ENCODE results near the gene SLC25A21.

The SLC25A21 gene

DNA sequence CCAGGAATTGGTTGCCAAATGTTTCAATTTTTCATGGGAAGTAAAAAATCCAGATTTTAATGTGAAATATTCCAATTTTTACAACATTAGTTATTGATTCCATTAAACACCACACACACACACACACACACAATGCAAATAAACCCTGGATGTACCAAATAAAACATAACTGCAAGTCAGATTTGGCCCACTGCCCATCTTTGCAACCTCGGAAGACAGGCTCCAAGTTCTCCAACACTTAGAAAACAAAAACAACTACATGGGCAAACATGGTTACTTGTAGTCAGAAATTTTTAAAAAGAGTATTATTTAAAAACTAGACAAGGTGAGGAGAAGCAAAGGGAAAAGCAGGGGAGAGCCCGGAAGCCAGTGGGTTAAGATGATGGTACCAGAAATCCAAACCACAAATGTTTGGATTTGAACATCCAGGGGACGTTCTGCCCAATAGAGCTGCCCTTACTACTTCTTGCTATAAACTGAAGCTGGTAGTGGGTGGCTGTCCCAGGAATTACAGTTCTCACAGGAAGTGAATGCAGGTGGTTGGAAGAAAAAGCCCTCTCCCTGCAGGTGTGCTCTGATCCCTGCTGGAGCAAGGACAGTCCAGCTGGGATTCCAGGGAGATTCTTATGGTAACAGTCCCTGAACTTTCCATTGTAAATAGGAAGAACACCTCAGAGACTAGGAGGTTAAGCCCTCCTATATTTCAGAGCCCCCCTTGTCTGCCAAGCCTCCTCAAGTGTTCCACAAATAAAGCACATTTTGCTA lies 111.7 kb downstream of the SLC25A21 start:
- H3K36me3 ChIP-seq (ENCODE audit: insufficient read depth, low read length): no peaks in the 10 kb centered on the region
- DNase-seq (ENCODE audit: low read depth, low spot score): no peak
- H3K9me3 ChIP-seq (ENCODE audit: low read depth, low read length): no peaks in the 10 kb centered on the region
- no peak overlapping the region for H3K27ac ChIP-seq
- no peak overlapping the region for H3K4me3 ChIP-seq
- TF ChIP-seq POLR2AphosphoS5 (IDR thresholded peaks at IDR 0.05; ENCODE audit: borderline replicate concordance, low read depth, low read length) (no peak), FOXP2 (optimal IDR thresholded peaks at IDR 0.05; ENCODE audit: control extremely low read depth, extremely low read length, insufficient read depth) (no peak), EZH2 (IDR thresholded peaks at IDR 0.05) (no peak)
- H3K9ac ChIP-seq (ENCODE audit: insufficient read length): no peak overlapping the region

GRCh38 chr14:37057776-37058175 lies 114.6 kb downstream of the SLC25A21 start:
- Histone ChIP-seq H3K9me3 (ENCODE audit: low read depth, low read length) (no peaks in the 10 kb centered on the region), H3K9ac (ENCODE audit: insufficient read length) (no peak overlapping the region)
- DNase-seq (ENCODE audit: low read depth, low spot score): no peak

GRCh38 chr14:37056473-37056872 lies 115.9 kb downstream of the SLC25A21 start:
- Histone ChIP-seq H3K36me3 (ENCODE audit: insufficient read depth, low read length) (no peaks in the 10 kb centered on the region), H3K9me3 (ENCODE audit: low read depth, low read length) (no peaks in the 10 kb centered on the region), H3K27ac (no peak overlapping the region), H3K9ac (ENCODE audit: insufficient read length) (no peak overlapping the region), H3K4me3 (no peak overlapping the region)
- no peak for DNase-seq (ENCODE audit: low read depth, low spot score)
- TF ChIP-seq FOXP2 (optimal IDR thresholded peaks at IDR 0.05; ENCODE audit: control extremely low read depth, extremely low read length, insufficient read depth) (no peak), POLR2AphosphoS5 (IDR thresholded peaks at IDR 0.05; ENCODE audit: borderline replicate concordance, low read depth, low read length) (no peak), EZH2 (IDR thresholded peaks at IDR 0.05) (no peak)

More at GRCh38 chr14:37057776-37058175, 114.6 kb downstream of the SLC25A21 start:
- H3K4me3 ChIP-seq: no peak overlapping the region
- H3K27ac ChIP-seq: no peak overlapping the region
- no peak for TF ChIP-seq FOXP2 (optimal IDR thresholded peaks at IDR 0.05; ENCODE audit: control extremely low read depth, extremely low read length, insufficient read depth)
- no peak for TF ChIP-seq POLR2AphosphoS5 (IDR thresholded peaks at IDR 0.05; ENCODE audit: borderline replicate concordance, low read depth, low read length)
- TF ChIP-seq EZH2 (IDR thresholded peaks at IDR 0.05): no peak
- no peaks in the 10 kb centered on the region for H3K36me3 ChIP-seq (ENCODE audit: insufficient read depth, low read length)

GRCh38 chr14:37054869-37055268 lies 117.5 kb downstream of the SLC25A21 start:
- H3K9me3 ChIP-seq (ENCODE audit: low read depth, low read length): no peaks in the 10 kb centered on the region
- TF ChIP-seq POLR2AphosphoS5 (IDR thresholded peaks at IDR 0.05; ENCODE audit: borderline replicate concordance, low read depth, low read length) (no peak), FOXP2 (optimal IDR thresholded peaks at IDR 0.05; ENCODE audit: control extremely low read depth, extremely low read length, insufficient read depth) (no peak), EZH2 (IDR thresholded peaks at IDR 0.05) (no peak)

DNA sequence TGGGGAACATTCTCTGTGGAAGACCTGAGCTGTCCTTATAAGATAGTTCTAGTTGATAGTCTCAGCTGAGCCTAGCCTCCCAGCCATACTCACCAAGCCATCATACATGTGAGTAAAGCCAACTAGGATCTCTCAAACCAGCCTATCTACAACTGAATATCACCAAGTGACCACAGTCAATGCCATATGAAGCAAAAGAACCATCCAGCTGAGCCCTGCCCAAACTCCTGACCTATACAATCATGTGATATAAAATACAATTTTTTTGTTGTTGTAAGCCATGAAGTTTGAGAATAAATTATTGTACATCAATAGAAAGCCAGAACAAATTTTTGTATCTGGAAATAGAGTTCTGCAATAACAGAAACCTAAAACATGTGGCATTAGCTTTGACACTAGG lies 118.3 kb downstream of the SLC25A21 start:
- Histone ChIP-seq H3K9me3 (ENCODE audit: low read depth, low read length) (no peaks in the 10 kb centered on the region), H3K27ac (no peak overlapping the region), H3K36me3 (ENCODE audit: insufficient read depth, low read length) (no peaks in the 10 kb centered on the region), H3K9ac (ENCODE audit: insufficient read length) (no peak overlapping the region), H3K4me3 (no peak overlapping the region)
- no peak for TF ChIP-seq POLR2AphosphoS5 (IDR thresholded peaks at IDR 0.05; ENCODE audit: borderline replicate concordance, low read depth, low read length)
- no peak for DNase-seq (ENCODE audit: low read depth, low spot score)

More at GRCh38 chr14:37054869-37055268, 117.5 kb downstream of the SLC25A21 start:
- H3K27ac ChIP-seq: no peak overlapping the region
- DNase-seq (ENCODE audit: low read depth, low spot score): no peak
- no peak overlapping the region for H3K4me3 ChIP-seq
- no peaks in the 10 kb centered on the region for H3K36me3 ChIP-seq (ENCODE audit: insufficient read depth, low read length)
- no peak overlapping the region for H3K9ac ChIP-seq (ENCODE audit: insufficient read length)

GRCh38 chr14:37051680-37052079 lies 120.7 kb downstream of the SLC25A21 start:
- TF ChIP-seq EZH2 (IDR thresholded peaks at IDR 0.05) (no peak), FOXP2 (optimal IDR thresholded peaks at IDR 0.05; ENCODE audit: control extremely low read depth, extremely low read length, insufficient read depth) (no peak), POLR2AphosphoS5 (IDR thresholded peaks at IDR 0.05; ENCODE audit: borderline replicate concordance, low read depth, low read length) (no peak)
- no peak for DNase-seq (ENCODE audit: low read depth, low spot score)
- Histone ChIP-seq H3K27ac (no peak overlapping the region), H3K9ac (ENCODE audit: insufficient read length) (no peak overlapping the region), H3K36me3 (ENCODE audit: insufficient read depth, low read length) (no peaks in the 10 kb centered on the region), H3K9me3 (ENCODE audit: low read depth, low read length) (no peaks in the 10 kb centered on the region), H3K4me3 (no peak overlapping the region)

- TF ChIP-seq POLR2AphosphoS5 (IDR thresholded peaks at IDR 0.05; ENCODE audit: borderline replicate concordance, low read depth, low read length) (no peak), FOXP2 (optimal IDR thresholded peaks at IDR 0.05; ENCODE audit: control extremely low read depth, extremely low read length, insufficient read depth) (no peak), EZH2 (IDR thresholded peaks at IDR 0.05) (no peak)
- Histone ChIP-seq H3K9ac (ENCODE audit: insufficient read length) (no peak overlapping the region), H3K27ac (no peak overlapping the region), H3K4me3 (no peak overlapping the region), H3K9me3 (ENCODE audit: low read depth, low read length) (no peaks in the 10 kb centered on the region), H3K36me3 (ENCODE audit: insufficient read depth, low read length) (no peaks in the 10 kb centered on the region)
- DNase-seq (ENCODE audit: low read depth, low spot score): no peak
Observed at GRCh38 chr14:37051153-37051552, 121.3 kb downstream of the SLC25A21 start.

DNA sequence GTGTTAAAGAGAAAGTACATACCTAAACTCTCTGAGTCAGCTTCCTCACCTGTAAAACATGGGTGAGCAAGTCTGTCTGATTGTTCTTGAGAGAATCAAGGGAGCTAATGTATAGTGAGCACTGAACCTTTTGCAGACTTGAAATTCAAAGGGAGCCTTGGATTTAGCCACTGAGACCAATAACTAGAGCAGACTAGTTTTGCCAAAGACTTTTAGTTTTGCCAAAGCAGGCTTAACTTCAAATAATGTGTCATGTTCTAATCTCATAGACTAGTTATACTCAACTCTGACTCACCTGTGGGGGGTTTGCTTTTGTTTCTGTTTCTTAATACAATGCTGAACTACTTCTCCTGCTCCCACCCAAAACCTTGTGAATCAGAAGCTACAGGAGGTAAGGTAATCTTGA lies 123.7 kb downstream of the SLC25A21 start:
- no peak overlapping the region for H3K27ac ChIP-seq

GRCh38 chr14:37047996-37048395 lies 124.4 kb downstream of the SLC25A21 start:
- no peaks in the 10 kb centered on the region for H3K36me3 ChIP-seq (ENCODE audit: insufficient read depth, low read length)
- H3K27ac ChIP-seq: no peak overlapping the region
- H3K4me3 ChIP-seq: no peak overlapping the region
- no peaks in the 10 kb centered on the region for H3K9me3 ChIP-seq (ENCODE audit: low read depth, low read length)
- no peak for DNase-seq (ENCODE audit: low read depth, low spot score)
- TF ChIP-seq FOXP2 (optimal IDR thresholded peaks at IDR 0.05; ENCODE audit: control extremely low read depth, extremely low read length, insufficient read depth) (no peak), EZH2 (IDR thresholded peaks at IDR 0.05) (no peak), POLR2AphosphoS5 (IDR thresholded peaks at IDR 0.05; ENCODE audit: borderline replicate concordance, low read depth, low read length) (no peak)
- no peak overlapping the region for H3K9ac ChIP-seq (ENCODE audit: insufficient read length)

More for the DNA sequence above, 123.7 kb downstream of the SLC25A21 start:
- no peaks in the 10 kb centered on the region for H3K9me3 ChIP-seq (ENCODE audit: low read depth, low read length)
- H3K4me3 ChIP-seq: no peak overlapping the region
- DNase-seq (ENCODE audit: low read depth, low spot score): no peak
- TF ChIP-seq FOXP2 (optimal IDR thresholded peaks at IDR 0.05; ENCODE audit: control extremely low read depth, extremely low read length, insufficient read depth) (no peak), EZH2 (IDR thresholded peaks at IDR 0.05) (no peak)
- H3K9ac ChIP-seq (ENCODE audit: insufficient read length): no peak overlapping the region
- no peaks in the 10 kb centered on the region for H3K36me3 ChIP-seq (ENCODE audit: insufficient read depth, low read length)

Data from SK-N-MC (cell line).